CD14-positive monocyte (primary cell): ENCODE data around the gene SMIM35. TPM values are rescaled to one million over a fixed set of nuclear protein-coding genes. Genes with fewer than 3 reads are reported as not detected.

ENCODE experiments used
- DNase-seq, 3 donors: peaks; one replicate each; pipeline ENCODE4 v3.0.0-alpha.2; 2011 to 2022
- H2AFZ ChIP-seq: 2 replicates; pipeline ENCODE4 v1.6.0; 2012; ENCODE audit warnings: mild to moderate bottlenecking, low read depth, low read length, inconsistent platforms; ENCODE audit not compliant: insufficient read depth, poor library complexity, severe bottlenecking
- H3K27ac ChIP-seq, 2 donors: 1 replicate in 1 of 2; 2 replicates in 1 of 2; pipeline ENCODE4 v1.5.1; 2012 to 2013; ENCODE audit warnings: low read length in 2 of 2, control low read depth in 1 of 2, inconsistent platforms in 1 of 2, low read depth in 1 of 2, mild to moderate bottlenecking in 1 of 2
- H3K27me3 ChIP-seq, 2 donors: one replicate each; pipeline versions ENCODE4 v1.6.0 to v1.6.1; 2011 to 2013; ENCODE audit warnings: low read length in 2 of 2; ENCODE audit not compliant: control insufficient read depth in 2 of 2, insufficient read depth in 2 of 2
- H3K36me3 ChIP-seq, 2 donors: replicated peaks in 1 of 2; 1 replicate in 1 of 2; 2 replicates in 1 of 2; pipeline versions ENCODE4 v1.5.1 to v1.6.1; 2012 to 2013; ENCODE audit warnings: low read length in 2 of 2, control low read depth in 1 of 2, inconsistent platforms in 1 of 2, mild to moderate bottlenecking in 1 of 2; ENCODE audit not compliant: insufficient read depth in 2 of 2, control insufficient read depth in 1 of 2
- H3K4me1 ChIP-seq, 2 donors: 1 replicate in 1 of 2; 2 replicates in 1 of 2; pipeline versions ENCODE4 v1.5.1 to v1.6.1; 2012 to 2013; ENCODE audit warnings: low read length in 2 of 2, control low read depth in 1 of 2, inconsistent platforms in 1 of 2, mild to moderate bottlenecking in 1 of 2, moderate library complexity in 1 of 2; ENCODE audit not compliant: insufficient read depth in 2 of 2, control insufficient read depth in 1 of 2
- H3K4me2 ChIP-seq: replicated peaks from 2 replicates; pipeline ENCODE3; 2012; ENCODE audit warnings: low read length, moderate library complexity, mild to moderate bottlenecking; ENCODE audit not compliant: poor library complexity, severe bottlenecking; ENCODE audit errors: extremely low read depth
- H3K4me3 ChIP-seq, 3 experiments: fragments of 200-600 bp in 1 of 3; sonication (generic) in 1 of 3; replicated peaks in 1 of 3; 1 replicate in 2 of 3; 2 replicates in 1 of 3; pipeline ENCODE4 v1.5.1; 2011 to 2013; ENCODE audit warnings: low read length in 3 of 3, mild to moderate bottlenecking in 3 of 3, control low read depth in 2 of 3, low read depth in 2 of 3, inconsistent platforms in 1 of 3, moderate library complexity in 1 of 3
- H3K79me2 ChIP-seq: 2 replicates; pipeline ENCODE4 v1.6.0; 2012; ENCODE audit warnings: mild to moderate bottlenecking, control low read depth, inconsistent platforms, low read length, moderate library complexity; ENCODE audit not compliant: insufficient read depth
- H3K9ac ChIP-seq: 2 replicates; pipeline ENCODE4 v1.6.0; 2017; ENCODE audit warnings: low read length, mild to moderate bottlenecking; ENCODE audit not compliant: insufficient read depth, poor library complexity, severe bottlenecking
- H3K9me3 ChIP-seq, 2 donors: replicated peaks in 1 of 2; 1 replicate in 1 of 2; 2 replicates in 1 of 2; pipeline versions ENCODE4 v1.5.1 to v1.6.1; 2012 to 2013; ENCODE audit warnings: low read length in 2 of 2, control low read depth in 1 of 2; ENCODE audit not compliant: control insufficient read depth in 1 of 2, insufficient read depth in 1 of 2
- H4K20me1 ChIP-seq: 2 replicates; pipeline ENCODE4 v1.6.0; 2012; ENCODE audit warnings: mild to moderate bottlenecking, low read length, control low read depth, moderate library complexity; ENCODE audit not compliant: insufficient read depth
- H3K27ac Mint-ChIP-seq, 7 donors: one replicate each; pipeline ENCODE4 v1.8.0; 2020; ENCODE audit warnings: mild to moderate bottlenecking in 7 of 7, mixed read lengths in 7 of 7, moderate library complexity in 6 of 7, inconsistent platforms in 2 of 7
- H3K27me3 Mint-ChIP-seq, 3 donors: one replicate each; pipeline ENCODE4 v1.8.0; 2021 to 2022; ENCODE audit warnings: low read depth in 3 of 3, mild to moderate bottlenecking in 3 of 3, mixed read lengths in 3 of 3, moderate library complexity in 3 of 3, inconsistent platforms in 1 of 3
- H3K36me3 Mint-ChIP-seq, 2 donors: one replicate each; pipeline ENCODE4 v1.8.0; 2020; ENCODE audit warnings: mixed read lengths in 2 of 2, inconsistent platforms in 1 of 2, mild to moderate bottlenecking in 1 of 2
- H3K4me1 Mint-ChIP-seq: one replicate; pipeline ENCODE4 v1.8.0; 2020; ENCODE audit warnings: mild to moderate bottlenecking, mixed read lengths
- H3K4me3 Mint-ChIP-seq, 2 donors: one replicate each; pipeline ENCODE4 v1.8.0; 2020; ENCODE audit warnings: mild to moderate bottlenecking in 2 of 2, mixed read lengths in 2 of 2, moderate library complexity in 1 of 2
- H3K9me3 Mint-ChIP-seq, 7 donors: one replicate each; pipeline ENCODE4 v1.8.0; 2020 to 2022; ENCODE audit warnings: mixed read lengths in 7 of 7, mild to moderate bottlenecking in 6 of 7, moderate library complexity in 6 of 7, inconsistent platforms in 2 of 7
- WGBS: methylation state at CpG from one replicate; pipeline ENCODE4 v1.1.5; 2013; ENCODE audit warnings: missing lambda C conversion rate; ENCODE audit not compliant: insufficient coverage; 5-methylcytosine and 5-hydroxymethylcytosine counted together
- intact Hi-C, 2 donors: fragments of 100-400 bp; cut with micrococcal nuclease; formaldehyde crosslinking; loops; one replicate each; pipeline versions ENCODE4 v1.15.0 to v1.15.1; 2023
- polyA plus RNA-seq, 3 donors: library from polyadenylated mRNA; depleted of rRNA in 1 of 3; unstranded in 2 of 3; stranded (reverse) in 1 of 3; fragments of 300-500 nt in 2 of 3; fragments of >200 nt in 1 of 3; fragmentation: Illumina TruSeq in 2 of 3; gene quantifications; 1 replicate in 2 of 3; 2 replicates in 1 of 3; pipeline ENCODE4 v1.2.3, GENCODE V29; 2012 to 2021
- TF ChIP-seq, protein P1 (sequence below): fragments of 200-600 bp; IDR thresholded peaks from one replicate; pipeline ENCODE4 v1.8.0; 2022; ENCODE audit warnings: antibody characterized with exemption, mild to moderate bottlenecking

The SMIM35 gene
- polyA plus RNA-seq, 3 donors, result 0.05 to 0.29 (median 0.11) TPM

DNA sequence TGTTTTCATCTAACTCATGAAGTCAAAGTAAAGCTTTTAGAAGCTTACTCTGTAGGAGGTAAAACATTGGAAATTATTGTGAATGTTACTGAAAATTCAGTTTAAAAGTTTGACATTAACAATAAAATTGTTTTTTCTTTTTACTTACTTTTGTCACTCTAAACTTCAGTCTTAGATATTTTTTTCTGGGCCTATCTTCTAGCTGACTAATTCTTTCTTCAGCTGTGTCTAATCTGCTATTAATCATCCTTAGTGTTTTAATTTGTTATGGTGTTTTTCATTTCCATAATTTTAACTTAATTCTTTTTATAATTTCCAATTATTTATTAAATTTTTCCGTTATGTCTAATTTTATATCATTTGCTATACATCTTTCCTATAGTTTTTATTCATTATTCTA is 65.6 kb downstream of the SMIM35 start:
- Mint-ChIP-seq H3K27ac (no peak overlapping the region), H3K4me3 (no peak overlapping the region), H3K9me3 (peaks cover 15 to 25% (median 20%) of the 10 kb centered on the region in 7 donors), H3K36me3 (peaks cover 10 to 15% of the 10 kb centered on the region in 2 donors), H3K27me3 (peaks cover 0 to 5% (median 2%) of the 10 kb centered on the region in 3 donors), H3K4me1 (peaks cover 8% of the 10 kb centered on the region)
- Histone ChIP-seq H3K4me3 (no peak overlapping the region), H3K4me2 (no peak overlapping the region), H3K79me2 (no peaks in the 10 kb centered on the region), H2AFZ (no peak overlapping the region), H3K9ac (no peak overlapping the region), H3K4me1 (peaks cover 8% of the 10 kb centered on the region in 2 donors), H3K36me3 (no peaks in the 10 kb centered on the region), H3K9me3 (peaks cover 15 to 20% of the 10 kb centered on the region in 2 donors), H3K27me3 (no peaks in the 10 kb centered on the region), H4K20me1 (no peaks in the 10 kb centered on the region), H3K27ac (no peak overlapping the region)
- intact Hi-C loops, result no loop called here
- TF ChIP-seq, protein P1, sequence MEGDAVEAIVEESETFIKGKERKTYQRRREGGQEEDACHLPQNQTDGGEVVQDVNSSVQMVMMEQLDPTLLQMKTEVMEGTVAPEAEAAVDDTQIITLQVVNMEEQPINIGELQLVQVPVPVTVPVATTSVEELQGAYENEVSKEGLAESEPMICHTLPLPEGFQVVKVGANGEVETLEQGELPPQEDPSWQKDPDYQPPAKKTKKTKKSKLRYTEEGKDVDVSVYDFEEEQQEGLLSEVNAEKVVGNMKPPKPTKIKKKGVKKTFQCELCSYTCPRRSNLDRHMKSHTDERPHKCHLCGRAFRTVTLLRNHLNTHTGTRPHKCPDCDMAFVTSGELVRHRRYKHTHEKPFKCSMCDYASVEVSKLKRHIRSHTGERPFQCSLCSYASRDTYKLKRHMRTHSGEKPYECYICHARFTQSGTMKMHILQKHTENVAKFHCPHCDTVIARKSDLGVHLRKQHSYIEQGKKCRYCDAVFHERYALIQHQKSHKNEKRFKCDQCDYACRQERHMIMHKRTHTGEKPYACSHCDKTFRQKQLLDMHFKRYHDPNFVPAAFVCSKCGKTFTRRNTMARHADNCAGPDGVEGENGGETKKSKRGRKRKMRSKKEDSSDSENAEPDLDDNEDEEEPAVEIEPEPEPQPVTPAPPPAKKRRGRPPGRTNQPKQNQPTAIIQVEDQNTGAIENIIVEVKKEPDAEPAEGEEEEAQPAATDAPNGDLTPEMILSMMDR, result no peak
- DNase-seq, result no peak
- no CpG with 5 or more reads among the region's 1 CpG for WGBS

DNA sequence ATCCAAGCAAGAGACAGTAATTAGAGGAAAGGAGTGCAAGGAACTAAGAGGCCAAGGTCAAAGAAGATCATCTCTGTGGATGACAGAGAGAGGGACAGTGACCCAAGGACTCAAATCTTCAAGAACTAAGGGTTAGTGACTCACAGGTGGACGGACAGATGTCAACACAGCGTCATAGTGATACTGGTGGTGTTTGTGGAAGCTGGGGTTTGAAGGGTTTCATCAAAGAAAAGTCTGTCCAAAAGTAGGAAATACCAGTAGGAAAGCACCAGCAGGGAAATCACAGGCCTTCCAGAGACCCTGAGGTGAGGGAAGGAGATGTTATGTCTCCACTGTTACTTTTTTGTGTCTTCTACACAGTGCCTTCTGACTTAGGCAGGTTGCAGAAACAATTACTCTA is 68.4 kb downstream of the SMIM35 start:
- H3K4me1 Mint-ChIP-seq, result peaks cover 33% of the 10 kb centered on the region
- Histone ChIP-seq H3K9ac (no peak overlapping the region), H4K20me1 (no peaks in the 10 kb centered on the region), H3K4me3 (no peak overlapping the region), H3K9me3 (peaks cover 15 to 20% of the 10 kb centered on the region in 2 donors), H3K27ac (no peak overlapping the region), H3K4me1 (peaks cover 28 to 35% of the 10 kb centered on the region in 2 donors), H2AFZ (no peak overlapping the region), H3K36me3 (no peaks in the 10 kb centered on the region), H3K4me2 (no peak overlapping the region), H3K79me2 (no peaks in the 10 kb centered on the region), H3K27me3 (no peaks in the 10 kb centered on the region)
- WGBS, result 94% methylated on average over 2 of the region's 2 CpGs
- TF ChIP-seq, protein P1, result no peak
- no peak overlapping the region for H3K27ac Mint-ChIP-seq
- H3K9me3 Mint-ChIP-seq, result peaks cover 13 to 22% (median 20%) of the 10 kb centered on the region in 7 donors
- intact Hi-C loops, result loop anchor here in 1 of 2 donors (10.0 kb wide), 1 partner anchor 66 kb away; the partner anchor contains the start of gene SMIM35
- H3K36me3 Mint-ChIP-seq, result peaks cover 10 to 15% of the 10 kb centered on the region in 2 donors
- H3K27me3 Mint-ChIP-seq, result peaks cover 0 to 3% (median 2%) of the 10 kb centered on the region in 3 donors
- no peak overlapping the region for H3K4me3 Mint-ChIP-seq
- DNase-seq, result peak in 1 of 3 donors; percentile 76
